ENCODE results near the gene TBX10.

Gene TBX10

DNA sequence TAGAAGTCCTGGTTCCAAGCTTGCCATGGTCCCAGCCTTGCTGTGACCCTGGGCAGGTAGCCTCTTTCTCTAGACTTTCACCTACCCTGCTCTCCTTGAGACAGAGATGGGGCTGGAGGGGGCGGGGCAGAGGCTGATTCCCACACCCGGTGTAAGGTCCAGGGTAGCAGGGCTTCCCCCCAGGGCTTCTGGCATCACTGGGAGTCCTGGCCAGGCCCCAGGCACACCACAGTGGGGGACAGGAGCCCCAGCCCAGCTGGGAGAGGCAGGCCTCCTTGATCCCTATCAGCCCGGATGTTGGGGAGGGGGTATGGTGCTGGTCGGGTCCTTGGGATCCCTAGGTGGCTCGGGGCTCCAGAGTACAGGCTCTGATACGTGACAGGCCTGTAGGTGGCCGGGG, 8.2 kb downstream of the TBX10 start:
- TF ChIP-seq CTCF (IDR thresholded peaks at IDR 0.05) = no peak

DNA sequence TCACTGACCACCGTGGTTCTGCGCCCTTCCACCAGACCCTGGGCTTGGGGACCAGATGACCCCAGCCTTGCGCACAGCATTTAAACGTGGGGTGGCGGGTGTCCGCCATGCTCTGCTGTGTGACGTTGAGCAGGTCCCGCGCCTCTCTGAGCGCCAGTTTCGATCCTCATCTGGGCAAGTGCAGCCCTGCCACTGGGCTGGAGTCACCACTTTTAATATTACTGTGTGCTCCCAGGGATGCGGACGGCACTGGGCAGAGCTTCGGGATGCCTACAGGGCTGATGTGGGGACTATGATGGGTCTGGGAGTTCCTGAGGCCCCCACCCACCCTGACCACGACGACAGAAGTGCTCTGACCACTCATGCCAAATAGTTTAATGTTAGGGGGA, 8.6 kb downstream of the TBX10 start:
- no peak for TF ChIP-seq CTCF (IDR thresholded peaks at IDR 0.05)

DNA sequence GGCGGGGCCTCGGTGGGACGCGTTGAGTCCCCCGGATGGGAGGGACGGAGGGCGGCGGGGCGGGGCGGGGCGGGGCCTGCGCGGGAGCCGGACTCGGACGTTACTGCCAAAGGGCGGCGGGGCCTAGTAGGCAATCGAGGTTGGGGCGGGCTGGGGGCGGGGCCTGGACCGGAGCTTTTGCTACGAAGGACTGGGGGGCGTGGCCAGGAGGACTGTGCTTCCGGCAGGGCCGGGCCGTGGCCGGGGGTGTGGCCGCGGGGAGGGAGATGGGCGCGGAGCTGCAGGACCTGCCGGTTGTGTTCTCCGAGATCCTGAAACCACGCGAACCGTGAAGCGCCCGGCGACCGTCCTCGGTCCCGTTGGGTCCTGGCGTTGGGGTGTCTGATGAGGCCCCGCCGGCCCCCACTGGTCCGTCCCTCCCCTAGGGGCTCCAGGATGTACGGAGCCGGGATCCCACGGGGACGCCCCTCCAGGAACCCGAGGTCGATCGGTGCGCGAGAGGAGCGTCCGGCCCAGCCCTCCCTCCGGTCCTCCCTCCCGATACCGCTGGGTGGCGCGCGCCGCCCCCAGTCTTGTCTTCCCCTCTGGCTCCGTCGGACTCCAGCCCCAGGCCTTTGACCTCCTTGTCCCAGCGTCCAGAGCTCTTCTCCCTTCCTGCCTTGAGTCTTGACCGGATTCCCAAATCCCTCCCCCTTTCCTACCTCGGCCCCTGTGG, 9.2 kb downstream of the TBX10 start:
- peak; percentile 78 for TF ChIP-seq CTCF (IDR thresholded peaks at IDR 0.05)

- TF ChIP-seq CTCF (IDR thresholded peaks at IDR 0.05) = peak; percentile 85
Measured at GRCh38 chr11:67629386-67630227, 10.0 kb downstream of the TBX10 start, which contains the start of gene NUDT8. Gene NUDT8 (minus strand): TSS chr11:67629937. CDS start chr11:67629911, 26 bp downstream.

GRCh38 chr11:67628710-67629385, 10.7 kb downstream of the TBX10 start:
- TF ChIP-seq CTCF (IDR thresholded peaks at IDR 0.05) = no peak; the same call in 1 of the 2 replicates

GRCh38 chr11:67627812-67628624, 11.5 kb downstream of the TBX10 start:
- TF ChIP-seq CTCF (IDR thresholded peaks at IDR 0.05) = no peak

- TF ChIP-seq CTCF (IDR thresholded peaks at IDR 0.05) = no peak
Measured at GRCh38 chr11:67627441-67627811, 12.1 kb downstream of the TBX10 start.
